Cardiac muscle cell (in vitro differentiated cells and primary cell): ENCODE data around the gene C3AR1. TPM values are rescaled to one million over a fixed set of nuclear protein-coding genes. Genes with fewer than 3 reads are reported as not detected.
A peak's percentile ranks its signal among the peaks of the same experiment; 100 is the strongest.
"Not testable (repeated sequence)": the region's sequence is repeated elsewhere in the genome, so short reads cannot be mapped to it uniquely, and the experiment has no call there.

Experiments
- DNase-seq, 2 donors: peaks; one replicate each; pipeline versions ENCODE4 v3.0.0 to v3.0.0-alpha.2; 2010 to 2017; ENCODE audit warnings: low read depth in 1 of 2, low spot score in 1 of 2
- H3K27ac ChIP-seq: fragments of 200-600 bp; sonication (generic); 2 replicates; pipeline ENCODE4 v1.5.1; 2016
- H3K27me3 ChIP-seq: fragments of 200-600 bp; sonication (generic); 2 replicates; pipeline ENCODE4 v1.6.0; 2016; ENCODE audit warnings: control low read depth
- H3K36me3 ChIP-seq: fragments of 200-600 bp; sonication (generic); 2 replicates; pipeline ENCODE4 v1.5.1; 2016; ENCODE audit warnings: control low read depth
- H3K4me1 ChIP-seq: fragments of 200-600 bp; sonication (generic); 2 replicates; pipeline ENCODE4 v1.8.1; 2017; ENCODE audit warnings: low read depth, mild to moderate bottlenecking, mixed run types
- H3K4me3 ChIP-seq: fragments of 200-600 bp; sonication (generic); 2 replicates; pipeline ENCODE4 v1.5.1; 2016; ENCODE audit warnings: mild to moderate bottlenecking
- H3K9me3 ChIP-seq: fragments of 200-600 bp; sonication (generic); 2 replicates; pipeline ENCODE4 v1.5.1; 2017; ENCODE audit warnings: low read depth, mild to moderate bottlenecking, control low read depth
- CTCF ChIP-seq: IDR thresholded peaks from 2 replicates; pipeline ENCODE4 v1.5.1; 2012; ENCODE audit warnings: low read depth, mild to moderate bottlenecking, low read length
- polyA plus RNA-seq: library from polyadenylated mRNA; unstranded; fragments of >200 nt; fragmentation: Nextera tagmentation; extraction: Ambion mirVana; gene quantifications from 2 replicates; pipeline ENCODE4 v1.2.1, GENCODE V29; 2016
- total RNA-seq: library from RNA; depleted of rRNA; stranded (reverse); fragments of >200 nt; gene quantifications from 2 replicates; pipeline ENCODE4 v1.2.3, GENCODE V29; 2016

The C3AR1 gene
- total and polyA plus RNA-seq, 2 experiments from 2014 or later = not detected

- no peak for DNase-seq
- Histone ChIP-seq H3K4me3 (no peak overlapping the region), H3K27ac (no peak overlapping the region), H3K27me3 (no peaks in the 10 kb centered on the region), H3K9me3 (no peaks in the 10 kb centered on the region), H3K36me3 (no peaks in the 10 kb centered on the region), H3K4me1 (no peaks in the 10 kb centered on the region)
- no peak for TF ChIP-seq CTCF
Observed at GRCh38 chr12:8028267-8028666, 37.9 kb downstream of the C3AR1 start.

- H3K4me3 ChIP-seq = peak overlapping the region; percentile 62
- no peaks in the 10 kb centered on the region for H3K4me1 ChIP-seq
- H3K36me3 ChIP-seq = no peaks in the 10 kb centered on the region
- DNase-seq = no peak
- H3K9me3 ChIP-seq = no peaks in the 10 kb centered on the region
- no peak overlapping the region for H3K27ac ChIP-seq
- TF ChIP-seq CTCF = no peak
- H3K27me3 ChIP-seq = no peaks in the 10 kb centered on the region
Observed at GRCh38 chr12:8027856-8028255, 38.3 kb downstream of the C3AR1 start.

- DNase-seq = peak; percentile 97 to 100
Observed at GRCh38 chr12:8026291-8026900, 39.8 kb downstream of the C3AR1 start.

GRCh38 chr12:8018666-8019581, 47.2 kb downstream of the C3AR1 start:
- Histone ChIP-seq H3K9me3 (no peaks in the 10 kb centered on the region), H3K36me3 (no peaks in the 10 kb centered on the region), H3K4me1 (no peaks in the 10 kb centered on the region), H3K27ac (no peak overlapping the region), H3K4me3 (peak overlapping the region; percentile 51), H3K27me3 (no peaks in the 10 kb centered on the region)
- peak; percentile 22 to 82 for DNase-seq
- TF ChIP-seq CTCF = no peak

More at GRCh38 chr12:8026291-8026900, 39.8 kb downstream of the C3AR1 start:
- TF ChIP-seq CTCF = no peak
- no peaks in the 10 kb centered on the region for H3K36me3 ChIP-seq
- peak overlapping the region; percentile 62 for H3K4me3 ChIP-seq
- H3K27me3 ChIP-seq = no peaks in the 10 kb centered on the region
- no peaks in the 10 kb centered on the region for H3K9me3 ChIP-seq
- peak overlapping the region; percentile 98 for H3K27ac ChIP-seq
- H3K4me1 ChIP-seq = no peaks in the 10 kb centered on the region

GRCh38 chr12:8018213-8018612, 47.9 kb downstream of the C3AR1 start:
- H3K27ac ChIP-seq, H3K27me3 ChIP-seq, H3K4me1 ChIP-seq, DNase-seq, H3K36me3 ChIP-seq, H3K9me3 ChIP-seq: not testable (repeated sequence)
- peak overlapping the region; percentile 51 for H3K4me3 ChIP-seq

GRCh38 chr12:8014836-8015235, 51.3 kb downstream of the C3AR1 start:
- no peak for DNase-seq
- H3K36me3 ChIP-seq = no peaks in the 10 kb centered on the region
- no peak for TF ChIP-seq CTCF
- no peaks in the 10 kb centered on the region for H3K9me3 ChIP-seq
- H3K27me3 ChIP-seq = no peaks in the 10 kb centered on the region
- H3K4me3 ChIP-seq = no peak overlapping the region
- no peak overlapping the region for H3K27ac ChIP-seq
- H3K4me1 ChIP-seq = no peaks in the 10 kb centered on the region
